SK-N-SH (cell line): ENCODE results near the gene IER3IP1.

ENCODE experiments used
- POLR2AphosphoS5 ChIP-seq: IDR thresholded peaks from 2 replicates; pipeline ENCODE4 v1.6.1; 2012; ENCODE audit warnings: low read depth, low read length
- SIN3A ChIP-seq: IDR thresholded peaks from 2 replicates; pipeline ENCODE4 v1.6.1; 2012; ENCODE audit warnings: low read depth, mild to moderate bottlenecking, low read length, moderate library complexity, borderline replicate concordance
- TF ChIP-seq, protein P1 (sequence below): fragments of 150-350 bp; IDR thresholded peaks from 2 replicates; pipeline ENCODE4 v1.6.1; 2017; ENCODE audit warnings: antibody characterized with exemption, low read length, low read depth, borderline replicate concordance
- TF ChIP-seq, protein P2 (sequence below): IDR thresholded peaks from 2 replicates; pipeline ENCODE4 v1.4.0; 2012; ENCODE audit warnings: low read depth

DNA sequence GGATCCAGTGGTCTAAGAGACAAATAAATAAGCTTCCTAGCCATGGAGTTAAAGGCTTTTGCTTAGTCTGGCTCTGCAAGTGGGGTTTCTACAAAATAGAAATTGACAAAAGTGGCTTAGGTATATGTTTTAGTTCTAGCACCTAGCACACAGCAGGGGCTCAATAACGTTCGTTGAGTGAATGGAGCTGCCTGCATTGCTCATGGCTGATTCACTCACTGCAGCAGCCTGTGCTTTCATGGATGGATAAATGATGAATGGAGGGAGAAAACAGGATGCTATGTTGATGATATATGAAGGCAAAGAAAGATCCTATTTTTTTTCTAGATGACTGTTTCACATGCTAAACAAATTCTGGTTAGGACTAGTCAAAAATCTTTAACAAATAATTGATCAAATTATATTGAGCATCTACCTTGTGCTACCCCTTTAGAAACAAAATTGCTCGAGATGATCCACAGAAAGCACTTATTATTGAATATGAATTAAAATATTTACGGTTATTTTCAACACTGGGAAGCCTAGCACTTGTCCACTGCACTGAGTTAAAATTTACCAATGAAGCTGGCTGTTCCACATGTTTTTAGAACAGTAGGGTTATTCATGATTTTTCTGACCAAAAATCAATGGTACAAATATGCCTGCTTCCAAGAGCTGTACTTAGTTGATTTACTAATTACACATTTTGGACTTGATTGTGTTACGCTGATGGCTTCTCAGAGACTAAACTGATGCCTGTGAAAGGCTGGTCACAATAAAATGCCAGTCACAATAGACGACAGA lies 65.5 kb downstream of the IER3IP1 start:
- TF ChIP-seq, protein P1, sequence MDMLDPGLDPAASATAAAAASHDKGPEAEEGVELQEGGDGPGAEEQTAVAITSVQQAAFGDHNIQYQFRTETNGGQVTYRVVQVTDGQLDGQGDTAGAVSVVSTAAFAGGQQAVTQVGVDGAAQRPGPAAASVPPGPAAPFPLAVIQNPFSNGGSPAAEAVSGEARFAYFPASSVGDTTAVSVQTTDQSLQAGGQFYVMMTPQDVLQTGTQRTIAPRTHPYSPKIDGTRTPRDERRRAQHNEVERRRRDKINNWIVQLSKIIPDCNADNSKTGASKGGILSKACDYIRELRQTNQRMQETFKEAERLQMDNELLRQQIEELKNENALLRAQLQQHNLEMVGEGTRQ = no peak
- TF ChIP-seq, protein P2, sequence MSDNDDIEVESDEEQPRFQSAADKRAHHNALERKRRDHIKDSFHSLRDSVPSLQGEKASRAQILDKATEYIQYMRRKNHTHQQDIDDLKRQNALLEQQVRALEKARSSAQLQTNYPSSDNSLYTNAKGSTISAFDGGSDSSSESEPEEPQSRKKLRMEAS = no peak
- TF ChIP-seq POLR2AphosphoS5 (no peak), SIN3A (no peak)
